SK-N-MC (cell line): ENCODE results near the gene CRHR2.
A peak's percentile ranks its signal among the peaks of the same experiment; 100 is the strongest.

Experiments
- DNase-seq: peaks from one replicate; pipeline ENCODE4 v3.0.0-alpha.2; 2011; ENCODE audit warnings: low read depth, low spot score
- H3K27ac ChIP-seq: fragments of 200-600 bp; sonication (generic); 2 replicates; pipeline ENCODE4 v1.5.1; 2016; ENCODE audit warnings: mixed run types
- H3K36me3 ChIP-seq: fragments of 200-600 bp; sonication (generic); 2 replicates; pipeline ENCODE4 v1.6.1; 2017; ENCODE audit warnings: antibody characterized with exemption, low read length, mixed read lengths; ENCODE audit not compliant: insufficient read depth
- H3K4me3 ChIP-seq: fragments of 200-600 bp; sonication (generic); 2 replicates; pipeline ENCODE4 v1.5.1; 2016
- H3K9ac ChIP-seq: fragments of 200-600 bp; sonication (generic); 2 replicates; pipeline ENCODE4 v1.8.0; 2017; ENCODE audit warnings: mixed run types, mixed read lengths; ENCODE audit not compliant: insufficient read length
- H3K9me3 ChIP-seq: fragments of 200-600 bp; sonication (generic); 2 replicates; pipeline ENCODE4 v1.6.1; 2017; ENCODE audit warnings: low read depth, mild to moderate bottlenecking, antibody characterized with exemption, low read length, moderate library complexity, mixed read lengths
- EZH2 ChIP-seq: fragments of 200-600 bp; sonication (generic); IDR thresholded peaks from one replicate; pipeline ENCODE4 v1.6.1; 2017; ENCODE audit warnings: antibody characterized with exemption
- FOXP2 ChIP-seq: optimal IDR thresholded peaks from 2 replicates; pipeline ENCODE3; 2011; ENCODE audit warnings: mild to moderate bottlenecking, moderate library complexity; ENCODE audit not compliant: insufficient read depth; ENCODE audit errors: extremely low read length, control extremely low read depth
- POLR2AphosphoS5 ChIP-seq: IDR thresholded peaks from 2 replicates; pipeline ENCODE4 v1.6.1; 2012; ENCODE audit warnings: mild to moderate bottlenecking, low read depth, low read length, borderline replicate concordance

CRHR2 gene

DNA sequence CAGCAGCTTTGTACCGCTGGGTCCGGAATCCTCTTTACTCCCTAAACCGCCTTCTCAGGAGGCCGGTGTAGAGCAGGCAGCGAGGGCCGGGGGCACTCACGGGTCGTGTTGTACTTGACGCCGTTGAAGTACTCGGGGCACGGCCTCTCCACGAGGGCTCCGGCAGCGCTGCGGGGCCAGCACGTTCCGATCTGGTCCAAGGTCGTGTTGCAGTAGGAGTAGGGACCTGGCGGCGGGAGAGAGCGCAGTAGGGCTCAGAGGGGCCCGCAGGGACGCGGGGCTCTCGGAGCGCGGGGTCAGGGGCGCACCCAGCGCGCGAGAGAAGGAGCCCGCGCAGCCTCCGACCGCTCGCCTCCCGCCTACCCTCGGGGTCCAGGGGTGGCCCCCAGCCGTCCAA is 443 bp downstream of the CRHR2 start:
- Histone ChIP-seq H3K36me3 (no peaks in the 10 kb centered on the region), H3K27ac (no peak overlapping the region), H3K4me3 (peak overlapping the region; percentile 36; the same call in 1 of the 2 replicates), H3K9ac (no peak overlapping the region), H3K9me3 (no peaks in the 10 kb centered on the region)
- no peak for DNase-seq
- TF ChIP-seq EZH2 (no peak), POLR2AphosphoS5 (no peak), FOXP2 (no peak)

DNA sequence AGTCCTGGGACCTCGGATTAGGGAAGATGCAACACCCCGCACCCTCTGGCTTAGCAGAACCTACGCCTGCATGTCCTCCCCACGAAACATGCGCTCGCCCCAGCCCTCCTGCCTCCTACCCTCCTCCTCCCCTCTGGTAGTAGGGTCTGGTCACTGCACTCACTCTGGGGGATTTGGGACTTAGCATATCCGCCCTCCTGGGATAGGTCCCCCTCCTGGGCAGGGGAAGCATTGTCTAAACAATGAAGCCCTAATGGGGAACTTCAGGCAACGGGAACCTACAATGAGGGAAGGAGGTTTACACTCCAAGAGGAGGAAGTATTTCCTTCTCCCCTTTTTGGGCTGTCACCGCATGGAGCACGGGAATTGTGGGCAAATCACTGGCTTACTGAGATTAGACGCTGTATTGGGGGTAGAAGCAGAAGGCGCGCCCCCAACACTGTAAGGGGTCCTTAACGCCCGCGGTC is 892 bp downstream of the CRHR2 start:
- Histone ChIP-seq H3K27ac (no peak overlapping the region), H3K36me3 (no peaks in the 10 kb centered on the region), H3K9ac (no peak overlapping the region), H3K4me3 (no peak overlapping the region), H3K9me3 (no peaks in the 10 kb centered on the region)
- no peak for DNase-seq
- no peak for TF ChIP-seq POLR2AphosphoS5
- no peak for TF ChIP-seq FOXP2
- no peak for TF ChIP-seq EZH2

DNA sequence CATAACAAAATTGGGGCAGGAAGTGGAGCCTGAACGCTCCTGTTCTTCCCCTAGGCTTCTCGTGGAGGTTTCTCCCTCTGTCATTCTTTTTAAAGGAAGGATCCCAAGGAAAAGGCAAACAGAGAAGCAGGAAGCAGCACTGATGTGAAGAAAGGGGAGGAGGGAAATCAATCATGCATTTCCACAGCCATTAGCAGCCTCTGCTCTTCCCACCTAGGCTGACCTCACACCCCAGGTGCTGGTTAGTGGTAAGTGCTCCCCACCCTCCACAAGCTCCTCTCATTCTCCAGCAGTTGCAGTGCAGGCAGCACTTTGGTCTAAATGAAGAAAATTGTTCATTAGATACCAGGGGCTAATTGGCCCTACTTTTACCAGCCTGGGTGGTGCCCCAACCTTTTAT is 2.6 kb downstream of the CRHR2 start:
- no peak for DNase-seq
- H3K9me3 ChIP-seq = no peaks in the 10 kb centered on the region
- no peak overlapping the region for H3K9ac ChIP-seq
- H3K4me3 ChIP-seq = no peak overlapping the region
- no peaks in the 10 kb centered on the region for H3K36me3 ChIP-seq
- TF ChIP-seq FOXP2 = no peak
- TF ChIP-seq POLR2AphosphoS5 = no peak
- no peak for TF ChIP-seq EZH2
- H3K27ac ChIP-seq = no peak overlapping the region

DNA sequence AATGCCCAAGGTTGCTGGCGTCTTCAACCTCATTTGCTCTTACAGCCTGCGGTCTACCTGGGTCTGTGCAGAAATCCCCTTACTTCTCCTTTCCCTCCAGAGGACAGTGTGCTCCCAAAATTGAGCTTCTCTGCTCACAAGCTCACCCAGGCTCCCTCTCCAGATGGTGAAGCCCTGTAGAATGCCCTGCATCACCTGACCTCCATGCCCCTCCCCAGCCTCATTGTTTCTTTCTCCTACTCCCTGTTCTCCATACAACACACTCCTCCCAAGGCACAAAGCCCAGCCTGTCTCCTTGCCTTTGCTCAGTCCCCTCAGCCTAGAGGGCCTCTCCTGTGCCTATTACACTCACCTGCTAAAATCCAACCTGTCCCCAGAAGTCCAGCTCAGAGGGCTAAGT is 3.5 kb downstream of the CRHR2 start:
- no peak for TF ChIP-seq POLR2AphosphoS5
- no peak for TF ChIP-seq EZH2
- no peak for TF ChIP-seq FOXP2
- no peak overlapping the region for H3K9ac ChIP-seq
- no peak for DNase-seq
- no peaks in the 10 kb centered on the region for H3K36me3 ChIP-seq
- no peak overlapping the region for H3K27ac ChIP-seq
- no peaks in the 10 kb centered on the region for H3K9me3 ChIP-seq
- H3K4me3 ChIP-seq = no peak overlapping the region

DNA sequence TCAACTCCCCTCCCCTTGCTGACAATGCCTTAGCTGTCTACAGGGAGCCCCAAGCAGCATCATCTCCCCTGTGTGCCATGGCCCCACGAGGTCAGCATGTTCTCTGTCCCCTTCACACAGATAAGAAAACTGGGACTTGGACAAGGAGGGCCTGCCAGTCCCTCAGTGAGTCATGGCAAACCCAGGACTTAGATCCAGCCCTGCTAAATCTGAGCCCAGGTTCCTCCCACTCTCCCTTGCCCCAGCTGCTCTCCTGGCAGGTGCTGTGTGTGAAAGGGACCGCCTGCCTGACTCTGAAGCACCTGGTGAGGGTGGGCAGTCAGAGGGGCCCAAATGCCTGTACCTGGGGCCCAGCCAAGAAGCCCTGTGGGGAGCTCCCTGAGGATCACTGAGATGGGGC is 7.4 kb downstream of the CRHR2 start:
- Histone ChIP-seq H3K4me3 (no peak overlapping the region), H3K9me3 (no peaks in the 10 kb centered on the region), H3K9ac (no peak overlapping the region), H3K36me3 (no peaks in the 10 kb centered on the region), H3K27ac (no peak overlapping the region)
- no peak for TF ChIP-seq POLR2AphosphoS5
- TF ChIP-seq EZH2 = no peak
- TF ChIP-seq FOXP2 = no peak
- no peak for DNase-seq

DNA sequence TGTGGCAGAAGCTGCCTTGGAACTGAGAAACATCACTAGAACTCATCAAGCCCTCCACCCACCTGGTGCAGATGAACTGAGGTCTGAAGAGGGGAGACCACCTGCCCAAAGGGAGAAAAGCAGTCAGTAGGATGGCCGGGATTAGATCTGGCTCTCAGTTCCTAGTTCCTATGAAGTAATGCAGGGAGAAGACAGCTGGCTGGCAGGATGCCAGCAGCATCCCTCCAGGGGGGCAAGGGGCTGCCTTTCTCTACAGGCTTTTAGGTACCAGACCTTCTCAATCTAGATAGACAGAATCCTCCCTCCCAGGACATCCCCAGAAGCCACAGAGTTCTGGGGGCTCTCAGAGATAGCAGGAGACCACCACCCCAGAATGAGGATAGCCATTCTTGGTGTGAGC is 7.8 kb downstream of the CRHR2 start:
- H3K36me3 ChIP-seq = no peaks in the 10 kb centered on the region
- DNase-seq = no peak
- TF ChIP-seq EZH2 (no peak), POLR2AphosphoS5 (no peak), FOXP2 (no peak)
- no peak overlapping the region for H3K27ac ChIP-seq
- H3K9me3 ChIP-seq = no peaks in the 10 kb centered on the region
- H3K4me3 ChIP-seq = no peak overlapping the region
- no peak overlapping the region for H3K9ac ChIP-seq

DNA sequence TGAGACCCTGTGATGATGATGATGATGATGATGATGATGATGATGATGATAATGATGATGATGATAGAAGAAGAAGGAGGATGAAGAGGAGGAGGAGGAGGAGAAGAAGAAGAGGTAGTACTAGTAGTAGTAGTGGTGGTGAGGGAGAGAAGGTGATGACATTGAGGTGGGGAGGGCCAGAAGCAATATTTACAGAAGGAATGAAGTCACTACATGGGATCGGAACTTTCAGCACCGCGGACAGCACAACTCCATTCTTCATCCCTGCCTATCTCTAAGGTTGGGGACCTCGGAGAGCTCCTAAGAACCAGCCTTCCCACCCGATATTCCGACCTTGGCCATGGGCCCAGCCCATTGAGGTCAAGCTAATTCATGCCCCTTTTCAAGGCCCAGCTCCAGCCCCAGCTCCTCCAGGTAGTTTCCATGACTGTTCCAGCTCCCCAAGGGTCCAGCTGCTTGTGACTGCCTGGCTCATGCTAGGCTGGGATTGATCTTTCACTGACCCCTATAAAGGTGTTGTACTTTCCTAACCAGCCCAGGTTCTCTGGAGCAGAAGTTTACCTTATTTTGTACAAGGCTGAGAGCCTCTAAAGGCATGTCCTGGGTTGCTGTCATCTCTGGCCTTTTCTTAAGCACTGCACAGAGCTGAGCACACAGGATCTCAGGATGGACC is 10.3 kb downstream of the CRHR2 start:
- DNase-seq = peak; percentile 28
- TF ChIP-seq POLR2AphosphoS5 (no peak), EZH2 (no peak), FOXP2 (no peak)

DNA sequence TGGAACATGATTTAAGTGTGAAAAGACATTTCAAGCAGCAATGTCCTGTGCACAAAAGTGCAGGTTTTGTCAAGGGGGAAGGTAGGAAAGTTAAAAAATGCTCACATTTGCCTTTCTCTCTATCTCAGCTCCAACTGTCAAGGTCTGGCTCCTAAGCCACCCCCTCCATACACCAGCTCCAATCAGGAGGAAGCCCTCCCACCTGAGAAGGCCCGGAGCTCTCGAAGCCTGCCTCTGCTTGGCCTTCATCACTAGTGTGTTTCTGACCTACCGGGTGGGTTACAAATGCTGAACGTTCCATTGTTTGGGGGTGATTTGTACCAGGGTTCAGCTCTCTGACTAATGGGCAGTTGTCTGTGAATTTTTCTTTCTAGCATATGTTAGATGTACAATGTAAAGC is 14.2 kb downstream of the CRHR2 start:
- DNase-seq = no peak
- TF ChIP-seq EZH2 (no peak), FOXP2 (no peak), POLR2AphosphoS5 (no peak)
- H3K27ac ChIP-seq = no peak overlapping the region
- no peaks in the 10 kb centered on the region for H3K9me3 ChIP-seq
- no peaks in the 10 kb centered on the region for H3K36me3 ChIP-seq
- no peak overlapping the region for H3K4me3 ChIP-seq
- H3K9ac ChIP-seq = no peak overlapping the region

More for the DNA sequence above, 10.3 kb downstream of the CRHR2 start:
- Histone ChIP-seq H3K9ac (no peak overlapping the region), H3K36me3 (no peaks in the 10 kb centered on the region), H3K9me3 (no peaks in the 10 kb centered on the region), H3K27ac (no peak overlapping the region), H3K4me3 (no peak overlapping the region)

DNA sequence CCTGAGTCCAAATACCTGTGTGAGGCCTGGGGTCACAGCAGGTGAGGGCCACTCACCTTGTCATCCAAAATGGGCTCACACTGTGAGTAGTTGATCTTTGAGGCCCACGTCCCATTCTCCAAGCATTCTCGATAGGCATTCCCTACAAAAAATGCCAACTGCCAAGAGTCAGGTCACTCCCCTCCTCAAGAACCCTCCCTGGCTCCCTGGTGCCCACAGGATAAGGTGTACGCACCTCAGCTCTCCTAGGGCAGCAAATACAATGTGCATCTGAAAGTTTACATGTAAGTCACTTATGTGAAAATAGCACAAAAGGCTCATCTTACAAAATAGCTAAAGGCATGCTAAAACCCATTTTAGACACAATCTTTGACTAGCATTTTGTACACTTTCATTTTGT is 15.1 kb downstream of the CRHR2 start:
- no peak for DNase-seq
- H3K36me3 ChIP-seq = no peaks in the 10 kb centered on the region
- H3K27ac ChIP-seq = no peak overlapping the region
- no peak overlapping the region for H3K4me3 ChIP-seq
- no peaks in the 10 kb centered on the region for H3K9me3 ChIP-seq
- TF ChIP-seq FOXP2 (no peak), EZH2 (no peak), POLR2AphosphoS5 (no peak)
- H3K9ac ChIP-seq = no peak overlapping the region
